Smooth muscle cell (in vitro differentiated cells): ENCODE data around the gene PTDSS2. TPM values are rescaled to one million over a fixed set of nuclear protein-coding genes. Genes with fewer than 3 reads are reported as not detected.

Experiments used
- DNase-seq: peaks from one replicate; lab custom pipeline; 2025; ENCODE audit not compliant: unreplicated experiment; lab: John Stamatoyannopoulos, UW
- H2AFZ ChIP-seq: fragments of 200-600 bp; sonication (generic); 2 replicates; pipeline ENCODE4 v1.6.0; 2016; ENCODE audit warnings: antibody characterized with exemption, low read depth, mild to moderate bottlenecking
- H3F3A ChIP-seq: fragments of 200-600 bp; sonication (generic); 2 replicates; pipeline ENCODE4 v1.6.0; 2017; ENCODE audit warnings: antibody characterized with exemption, low read depth
- H3K27ac ChIP-seq: fragments of 200-600 bp; sonication (generic); 2 replicates; pipeline ENCODE4 v1.5.1; 2016; ENCODE audit warnings: low read depth, mild to moderate bottlenecking
- H3K27me3 ChIP-seq: fragments of 200-600 bp; sonication (generic); 2 replicates; pipeline ENCODE4 v1.6.1; 2016; ENCODE audit warnings: low read depth, mild to moderate bottlenecking
- H3K36me3 ChIP-seq: fragments of 200-600 bp; sonication (generic); 2 replicates; pipeline ENCODE4 v1.5.1; 2016; ENCODE audit warnings: low read depth
- H3K4me1 ChIP-seq: fragments of 200-600 bp; sonication (generic); 2 replicates; pipeline ENCODE4 v1.5.1; 2016; ENCODE audit warnings: low read depth
- H3K4me2 ChIP-seq: fragments of 200-600 bp; sonication (generic); 2 replicates; pipeline ENCODE4 v1.6.0; 2016; ENCODE audit warnings: mild to moderate bottlenecking
- H3K4me3 ChIP-seq: fragments of 200-600 bp; sonication (generic); 2 replicates; pipeline ENCODE4 v1.5.1; 2016; ENCODE audit warnings: mild to moderate bottlenecking
- H3K79me2 ChIP-seq: fragments of 200-600 bp; sonication (generic); 2 replicates; pipeline ENCODE4 v1.6.0; 2016; ENCODE audit warnings: low read depth, mild to moderate bottlenecking
- H3K9ac ChIP-seq: fragments of 200-600 bp; sonication (generic); 2 replicates; pipeline ENCODE4 v1.6.0; 2016; ENCODE audit warnings: low read depth
- H3K9me3 ChIP-seq: fragments of 200-600 bp; sonication (generic); replicated peaks from 2 replicates; pipeline ENCODE4 v1.5.1; 2016; ENCODE audit warnings: low read depth
- H4K20me1 ChIP-seq: fragments of 200-600 bp; sonication (generic); 2 replicates; pipeline ENCODE4 v1.6.0; 2016; ENCODE audit warnings: low read depth
- CTCF ChIP-seq: fragments of 200-600 bp; sonication (generic); IDR thresholded peaks from 2 replicates; pipeline ENCODE4 v1.5.1; 2017; ENCODE audit warnings: borderline replicate concordance, mild to moderate bottlenecking, antibody characterized with exemption; ENCODE audit not compliant: insufficient read depth, poor library complexity, severe bottlenecking
- WGBS: methylation state at CpG from one replicate; pipeline ENCODE4 v1.1.7; 2016; ENCODE audit warnings: low lambda C conversion rate; 5-methylcytosine and 5-hydroxymethylcytosine counted together
- polyA plus RNA-seq: library from polyadenylated mRNA; unstranded; fragments of >200 nt; fragmentation: Nextera tagmentation; extraction: Ambion mirVana; gene quantifications from 2 replicates; pipeline ENCODE4 v1.2.1, GENCODE V29; 2016
- total RNA-seq: library from RNA; depleted of rRNA; stranded (reverse); fragments of >200 nt; gene quantifications from 2 replicates; pipeline ENCODE4 v1.2.3, GENCODE V29; 2014

The PTDSS2 gene
- total and polyA plus RNA-seq, 2 experiments from 2014 or later, result 15.2 to 25.2 TPM

- H3K4me2 ChIP-seq, result no peak overlapping the region
- no peak overlapping the region for H3K9ac ChIP-seq
- no peak overlapping the region for H3K4me3 ChIP-seq
- no peaks in the 10 kb centered on the region for H3K9me3 ChIP-seq
- H3K4me1 ChIP-seq, result no peaks in the 10 kb centered on the region
- H3K36me3 ChIP-seq, result no peaks in the 10 kb centered on the region
- no peak overlapping the region for H2AFZ ChIP-seq
- H3K79me2 ChIP-seq, result peaks cover 5% of the 10 kb centered on the region
- H3K27ac ChIP-seq, result no peak overlapping the region
- H3K27me3 ChIP-seq, result no peaks in the 10 kb centered on the region
- no peak for DNase-seq
- H3F3A ChIP-seq, result peaks cover 10% of the 10 kb centered on the region
- no peak for TF ChIP-seq CTCF
- 98% methylated on average over 33 of the region's 34 CpGs for WGBS
- H4K20me1 ChIP-seq, result peaks cover 16% of the 10 kb centered on the region
These were observed 46.9 kb downstream of the PTDSS2 start for GRCh38 chr11:496834-497564.

GRCh38 chr11:497565-498296, 47.7 kb downstream of the PTDSS2 start:
- no peak overlapping the region for H3K27ac ChIP-seq
- H4K20me1 ChIP-seq, result peaks cover 23% of the 10 kb centered on the region
- TF ChIP-seq CTCF, result no peak
- no peaks in the 10 kb centered on the region for H3K36me3 ChIP-seq
- no peaks in the 10 kb centered on the region for H3K4me1 ChIP-seq
- H2AFZ ChIP-seq, result no peak overlapping the region
- H3K27me3 ChIP-seq, result no peaks in the 10 kb centered on the region
- peaks cover 10% of the 10 kb centered on the region for H3F3A ChIP-seq
- H3K4me3 ChIP-seq, result no peak overlapping the region
- H3K9me3 ChIP-seq, result no peaks in the 10 kb centered on the region
- no peak overlapping the region for H3K9ac ChIP-seq
- peaks cover 11% of the 10 kb centered on the region for H3K79me2 ChIP-seq
- no peak overlapping the region for H3K4me2 ChIP-seq
- DNase-seq, result no peak
- WGBS, result 96% methylated on average over 30 of the region's 31 CpGs

- Histone ChIP-seq H3F3A (peaks cover 7% of the 10 kb centered on the region), H2AFZ (no peak overlapping the region), H3K79me2 (peaks cover 18% of the 10 kb centered on the region), H3K4me3 (no peak overlapping the region), H3K27ac (no peak overlapping the region), H3K9ac (no peak overlapping the region), H3K27me3 (no peaks in the 10 kb centered on the region), H4K20me1 (peaks cover 25% of the 10 kb centered on the region), H3K9me3 (no peaks in the 10 kb centered on the region), H3K4me2 (no peak overlapping the region), H3K36me3 (no peaks in the 10 kb centered on the region), H3K4me1 (no peaks in the 10 kb centered on the region)
- no peak for TF ChIP-seq CTCF
- 97% methylated on average over 39 of the region's 39 CpGs for WGBS
- no peak for DNase-seq
These were observed 48.5 kb downstream of the PTDSS2 start for GRCh38 chr11:498297-499181.
